Measurements from ENCODE around the gene IKZF1.
A peak's percentile ranks its signal among the peaks of the same experiment; 100 is the strongest.

IKZF1 gene

DNA sequence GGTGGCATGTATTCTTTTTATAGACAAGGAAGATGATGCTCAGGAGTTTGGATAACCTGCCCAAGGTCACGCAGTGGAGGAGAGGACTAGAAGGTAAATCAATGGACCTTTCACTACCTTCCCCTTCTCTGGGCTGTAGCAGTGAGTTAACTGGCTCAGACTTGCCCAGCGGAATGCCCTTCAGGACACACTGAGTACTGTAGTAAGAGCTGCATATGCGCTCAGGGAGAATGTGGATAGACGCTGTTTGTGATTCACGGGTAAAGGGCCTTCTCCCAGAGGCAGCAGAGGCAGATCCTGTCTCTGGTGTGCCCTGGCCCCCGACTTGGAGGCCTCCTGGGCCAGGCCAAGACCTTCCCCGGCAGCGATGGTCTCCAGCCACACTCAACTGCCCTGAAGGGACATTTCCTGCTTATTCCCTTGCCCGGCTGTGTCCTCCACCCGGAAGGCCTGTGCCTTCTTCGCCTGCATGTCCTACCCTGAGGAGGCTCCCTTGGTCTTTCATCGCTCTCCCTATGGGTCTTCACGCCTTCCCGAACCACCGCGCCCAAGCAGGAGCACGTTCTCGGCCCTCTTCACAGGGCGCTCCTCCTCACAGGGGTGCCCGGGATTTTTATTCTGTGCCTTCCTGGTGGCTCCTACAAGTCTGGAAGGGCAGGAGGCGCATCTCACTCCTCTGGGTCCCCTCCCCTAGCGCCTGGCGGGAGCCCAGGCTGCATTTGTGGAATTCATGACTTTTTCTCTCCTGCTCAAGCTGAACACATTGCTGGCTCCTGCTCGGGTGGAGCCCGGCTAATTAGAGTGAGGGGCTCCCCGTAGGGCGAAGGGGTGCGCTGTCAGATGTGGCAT lies 1.8 kb upstream of the IKZF1 start:
- TF ChIP-seq, protein P1, sequence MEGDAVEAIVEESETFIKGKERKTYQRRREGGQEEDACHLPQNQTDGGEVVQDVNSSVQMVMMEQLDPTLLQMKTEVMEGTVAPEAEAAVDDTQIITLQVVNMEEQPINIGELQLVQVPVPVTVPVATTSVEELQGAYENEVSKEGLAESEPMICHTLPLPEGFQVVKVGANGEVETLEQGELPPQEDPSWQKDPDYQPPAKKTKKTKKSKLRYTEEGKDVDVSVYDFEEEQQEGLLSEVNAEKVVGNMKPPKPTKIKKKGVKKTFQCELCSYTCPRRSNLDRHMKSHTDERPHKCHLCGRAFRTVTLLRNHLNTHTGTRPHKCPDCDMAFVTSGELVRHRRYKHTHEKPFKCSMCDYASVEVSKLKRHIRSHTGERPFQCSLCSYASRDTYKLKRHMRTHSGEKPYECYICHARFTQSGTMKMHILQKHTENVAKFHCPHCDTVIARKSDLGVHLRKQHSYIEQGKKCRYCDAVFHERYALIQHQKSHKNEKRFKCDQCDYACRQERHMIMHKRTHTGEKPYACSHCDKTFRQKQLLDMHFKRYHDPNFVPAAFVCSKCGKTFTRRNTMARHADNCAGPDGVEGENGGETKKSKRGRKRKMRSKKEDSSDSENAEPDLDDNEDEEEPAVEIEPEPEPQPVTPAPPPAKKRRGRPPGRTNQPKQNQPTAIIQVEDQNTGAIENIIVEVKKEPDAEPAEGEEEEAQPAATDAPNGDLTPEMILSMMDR (IDR thresholded peaks at IDR 0.05; ENCODE audit: low read length): no peak
- no peak for TF ChIP-seq EZH2phosphoT487 (IDR thresholded peaks at IDR 0.05; ENCODE audit: low read length)
- no peak for TF ChIP-seq EZH2 (optimal IDR thresholded peaks at IDR 0.05; ENCODE audit: low read depth, low read length)
- H3K4me2 ChIP-seq (ENCODE audit: low read depth, low read length): no peak overlapping the region
- H3F3A ChIP-seq (ENCODE audit: insufficient read depth, low read length): peaks cover 23% of the 10 kb centered on the region
- H3K9me2 ChIP-seq (replicated peaks; ENCODE audit: insufficient read depth, low read length): no peaks in the 10 kb centered on the region
- H3K9ac ChIP-seq (ENCODE audit: low read length): no peak overlapping the region
- H3K27ac ChIP-seq (ENCODE audit: low read length): no peak overlapping the region
- H3K9me3 ChIP-seq (replicated peaks; ENCODE audit: insufficient read depth, low read length): no peaks in the 10 kb centered on the region
- H3K79me2 ChIP-seq (ENCODE audit: low read length): peaks cover 38% of the 10 kb centered on the region
- peaks cover 6% of the 10 kb centered on the region for H3K4me1 ChIP-seq (ENCODE audit: low read length)
- no peak for DNase-seq
- H3K27me3 ChIP-seq (replicated peaks; ENCODE audit: insufficient read depth, low read length): no peaks in the 10 kb centered on the region
- H3K4me3 ChIP-seq (ENCODE audit: low read length): no peak overlapping the region
- no peaks in the 10 kb centered on the region for H3K36me3 ChIP-seq (replicated peaks; ENCODE audit: insufficient read depth, low read length)
- no peaks in the 10 kb centered on the region for H4K20me1 ChIP-seq (ENCODE audit: insufficient read depth, low read length)
- no peak overlapping the region for H2AFZ ChIP-seq (ENCODE audit: low read length)

DNA sequence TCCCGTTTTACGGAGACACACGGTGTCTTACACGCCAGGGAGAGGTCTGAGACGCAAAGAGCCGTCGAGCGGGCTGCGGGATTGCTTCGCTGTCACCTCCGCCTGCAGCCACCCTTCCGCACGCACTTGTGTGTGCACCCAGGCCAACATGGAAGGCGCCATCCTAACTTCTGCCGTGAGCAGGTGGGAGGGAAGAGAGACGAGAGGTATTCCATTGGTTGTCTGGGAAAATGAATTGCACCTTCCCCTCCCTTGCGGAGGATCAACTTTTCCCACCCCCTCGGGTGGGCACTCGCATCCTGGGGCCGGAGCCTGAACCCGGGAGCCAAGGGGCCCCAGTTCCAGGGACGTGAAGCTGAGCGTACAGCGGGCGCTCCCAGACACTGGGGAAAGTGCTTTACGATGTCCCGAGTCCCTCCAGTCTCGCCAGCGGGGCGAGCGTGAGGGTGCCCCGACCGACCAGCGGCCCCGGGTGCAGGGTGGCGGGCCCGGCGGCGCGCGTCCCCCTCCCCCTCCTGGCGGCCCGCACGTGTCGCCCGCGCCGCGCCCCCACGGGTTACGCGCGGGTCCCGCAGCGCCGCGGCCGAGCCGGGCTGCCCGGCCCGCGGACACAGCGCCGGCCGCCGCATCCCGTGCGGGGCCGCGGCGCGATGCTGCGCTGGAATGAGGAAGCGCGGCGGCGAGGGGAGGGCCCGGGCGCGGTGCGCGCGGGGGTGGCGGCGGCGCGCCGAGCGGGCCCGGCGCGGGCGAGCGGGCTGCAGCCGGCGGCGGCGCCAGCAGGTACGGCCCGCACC lies 984 bp upstream of the IKZF1 start:
- peak overlapping the region; percentile 42 for H3K4me3 ChIP-seq (ENCODE audit: low read length)
- no peaks in the 10 kb centered on the region for H3K36me3 ChIP-seq (replicated peaks; ENCODE audit: insufficient read depth, low read length)
- H3K4me1 ChIP-seq (ENCODE audit: low read length): peaks cover 6% of the 10 kb centered on the region
- peaks cover 31% of the 10 kb centered on the region for H3F3A ChIP-seq (ENCODE audit: insufficient read depth, low read length)
- H3K9ac ChIP-seq (ENCODE audit: low read length): no peak overlapping the region
- DNase-seq: no peak
- H3K27ac ChIP-seq (ENCODE audit: low read length): no peak overlapping the region
- H3K79me2 ChIP-seq (ENCODE audit: low read length): peaks cover 46% of the 10 kb centered on the region
- TF ChIP-seq EZH2phosphoT487 (IDR thresholded peaks at IDR 0.05; ENCODE audit: low read length) (no peak), EZH2 (optimal IDR thresholded peaks at IDR 0.05; ENCODE audit: low read depth, low read length) (no peak)
- TF ChIP-seq, protein P1 (IDR thresholded peaks at IDR 0.05; ENCODE audit: low read length): no peak
- no peaks in the 10 kb centered on the region for H3K9me2 ChIP-seq (replicated peaks; ENCODE audit: insufficient read depth, low read length)
- H2AFZ ChIP-seq (ENCODE audit: low read length): no peak overlapping the region; the same call in 1 of the 2 replicates
- H4K20me1 ChIP-seq (ENCODE audit: insufficient read depth, low read length): no peaks in the 10 kb centered on the region
- H3K9me3 ChIP-seq (replicated peaks; ENCODE audit: insufficient read depth, low read length): no peaks in the 10 kb centered on the region
- H3K4me2 ChIP-seq (ENCODE audit: low read depth, low read length): peak overlapping the region; percentile 39; the same call in 1 of the 2 replicates
- no peaks in the 10 kb centered on the region for H3K27me3 ChIP-seq (replicated peaks; ENCODE audit: insufficient read depth, low read length)

DNA sequence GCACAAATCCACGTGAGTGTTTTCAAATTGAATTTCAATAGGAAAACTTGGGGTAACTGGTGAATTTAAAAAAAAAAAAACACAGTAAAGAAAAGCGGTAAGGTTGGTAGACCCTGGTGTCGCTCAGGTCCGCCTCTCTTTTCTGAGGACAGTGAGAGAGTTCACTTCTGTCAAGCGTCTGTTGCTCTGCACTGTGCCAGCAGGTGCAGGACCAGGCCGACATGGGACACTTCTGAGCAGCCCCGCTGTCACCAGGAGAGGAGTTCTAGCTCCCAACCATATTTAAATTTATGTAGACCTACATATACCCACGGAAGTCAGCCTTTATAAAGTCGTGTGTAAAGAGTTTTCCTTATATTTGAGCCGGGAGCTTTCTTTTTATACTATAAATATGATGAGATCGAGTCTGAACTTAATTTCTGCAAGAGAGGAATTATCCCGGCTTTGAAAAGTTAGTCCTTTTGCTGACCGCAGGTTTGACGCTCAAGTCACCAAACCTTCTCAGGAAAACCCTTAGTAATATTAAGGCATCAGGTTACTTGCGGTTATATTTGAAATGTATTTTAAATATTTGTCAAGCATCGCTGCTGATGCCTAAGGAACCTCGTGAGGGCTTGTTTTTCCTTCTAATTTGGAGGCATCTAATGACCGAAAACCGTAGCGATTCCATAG lies 531 bp downstream of the IKZF1 start:
- peak; percentile 84 for DNase-seq
- Histone ChIP-seq H3K79me2 (ENCODE audit: low read length) (peaks cover 61% of the 10 kb centered on the region), H3K27me3 (replicated peaks; ENCODE audit: insufficient read depth, low read length) (no peaks in the 10 kb centered on the region), H3K9ac (ENCODE audit: low read length) (peak overlapping the region; percentile 93), H4K20me1 (ENCODE audit: insufficient read depth, low read length) (no peaks in the 10 kb centered on the region), H3K9me2 (replicated peaks; ENCODE audit: insufficient read depth, low read length) (no peaks in the 10 kb centered on the region), H3K4me2 (ENCODE audit: low read depth, low read length) (peak overlapping the region; percentile 97), H2AFZ (ENCODE audit: low read length) (no peak overlapping the region; the same call in 1 of the 2 replicates), H3K9me3 (replicated peaks; ENCODE audit: insufficient read depth, low read length) (no peaks in the 10 kb centered on the region), H3K36me3 (replicated peaks; ENCODE audit: insufficient read depth, low read length) (no peaks in the 10 kb centered on the region), H3K27ac (ENCODE audit: low read length) (peak overlapping the region; percentile 81), H3F3A (ENCODE audit: insufficient read depth, low read length) (peaks cover 35% of the 10 kb centered on the region), H3K4me1 (ENCODE audit: low read length) (peaks cover 6% of the 10 kb centered on the region), H3K4me3 (ENCODE audit: low read length) (peak overlapping the region; percentile 88)
- TF ChIP-seq, protein P1 (IDR thresholded peaks at IDR 0.05; ENCODE audit: low read length): no peak
- TF ChIP-seq EZH2 (optimal IDR thresholded peaks at IDR 0.05; ENCODE audit: low read depth, low read length) (no peak), EZH2phosphoT487 (IDR thresholded peaks at IDR 0.05; ENCODE audit: low read length) (no peak)

Measured in MM.1S (cell line).